DND-41 (cell line): ENCODE measurements around the gene ANKAR.

Experiments used
- ATAC-seq: fragments of 200-7000 bp; cut with Tn5 transposase; 3 replicates; pipeline ENCODE4 v1.9.1; 2021; ENCODE audit warnings: low read depth; ENCODE audit not compliant: insufficient read depth
- DNase-seq: peaks from one replicate; pipeline ENCODE4 v3.0.0-alpha.2; 2020
- H2AFZ ChIP-seq: 2 replicates; pipeline ENCODE4 v1.6.0; 2012; ENCODE audit warnings: low read depth, low read length
- H3K27ac ChIP-seq: 2 replicates; pipeline ENCODE4 v1.5.1; 2012; ENCODE audit warnings: low read length, inconsistent platforms
- H3K27me3 ChIP-seq: fragments of 200-600 bp; sonication (generic); 2 replicates; pipeline ENCODE4 v1.6.0; 2012; ENCODE audit warnings: low read length, mild to moderate bottlenecking, inconsistent platforms; ENCODE audit not compliant: insufficient read depth, poor library complexity
- H3K36me3 ChIP-seq: 2 replicates; pipeline ENCODE4 v1.5.1; 2012; ENCODE audit warnings: low read length, inconsistent platforms; ENCODE audit not compliant: insufficient read depth
- H3K4me1 ChIP-seq: 2 replicates; pipeline ENCODE4 v1.5.1; 2012; ENCODE audit warnings: mild to moderate bottlenecking, low read length; ENCODE audit not compliant: insufficient read depth
- H3K4me2 ChIP-seq: 2 replicates; pipeline ENCODE4 v1.6.0; 2012; ENCODE audit warnings: mild to moderate bottlenecking, moderate library complexity, low read length, inconsistent platforms; ENCODE audit not compliant: insufficient read depth
- H3K4me3 ChIP-seq, 2 experiments: fragments of 200-600 bp in 1 of 2; shearing (Covaris generic) in 1 of 2; 2 replicates each; pipeline ENCODE4 v1.5.1; 2012 to 2016; ENCODE audit warnings: inconsistent platforms in 2 of 2, low read length in 2 of 2, mild to moderate bottlenecking in 2 of 2, low read depth in 1 of 2, moderate library complexity in 1 of 2
- H3K79me2 ChIP-seq: 2 replicates; pipeline ENCODE4 v1.6.0; 2012; ENCODE audit warnings: low read length, inconsistent platforms; ENCODE audit not compliant: insufficient read depth
- H3K9ac ChIP-seq: 2 replicates; pipeline ENCODE4 v1.6.0; 2012; ENCODE audit warnings: low read depth, mild to moderate bottlenecking, inconsistent platforms, low read length, moderate library complexity
- H3K9me3 ChIP-seq: 2 replicates; pipeline ENCODE4 v1.5.1; 2012; ENCODE audit warnings: low read length, moderate library complexity, mild to moderate bottlenecking, inconsistent platforms; ENCODE audit not compliant: insufficient read depth, severe bottlenecking
- H4K20me1 ChIP-seq: 2 replicates; pipeline ENCODE4 v1.6.0; 2012; ENCODE audit warnings: low read length; ENCODE audit not compliant: insufficient read depth
- CTCF ChIP-seq: IDR thresholded peaks from 2 replicates; pipeline ENCODE4 v1.5.1; 2012; ENCODE audit warnings: borderline replicate concordance, low read length, moderate library complexity, mild to moderate bottlenecking; ENCODE audit not compliant: poor library complexity, severe bottlenecking; ENCODE audit errors: extremely low read depth
- EZH2 ChIP-seq: IDR thresholded peaks from 3 replicates; pipeline ENCODE4 v1.6.1; 2012; ENCODE audit warnings: borderline replicate concordance, low read depth, mild to moderate bottlenecking, moderate library complexity, low read length, inconsistent platforms; ENCODE audit not compliant: severe bottlenecking

Gene ANKAR

GRCh38 chr2:189657867-189658266 is 16.6 kb upstream of the ANKAR start:
- ATAC-seq: peak; percentile 80
- DNase-seq: peak; percentile 86
- Histone ChIP-seq H3K27ac (peak overlapping the region; percentile 87), H3K27me3 (no peaks in the 10 kb centered on the region), H3K4me2 (peak overlapping the region; percentile 63), H3K4me1 (peaks cover 44% of the 10 kb centered on the region), H3K9me3 (peaks cover under 1% of the 10 kb centered on the region), H3K36me3 (no peaks in the 10 kb centered on the region; the same call in 1 of the 2 replicates), H2AFZ (peak overlapping the region; percentile 57), H4K20me1 (no peaks in the 10 kb centered on the region; the same call in 1 of the 2 replicates), H3K79me2 (peaks cover 16% of the 10 kb centered on the region), H3K9ac (peak overlapping the region; percentile 42), H3K4me3 (peak overlapping the region in 1 of 2 experiments; percentile 38; a peak in 2 of 4 replicates)
- TF ChIP-seq CTCF (no peak), EZH2 (no peak)

DNA sequence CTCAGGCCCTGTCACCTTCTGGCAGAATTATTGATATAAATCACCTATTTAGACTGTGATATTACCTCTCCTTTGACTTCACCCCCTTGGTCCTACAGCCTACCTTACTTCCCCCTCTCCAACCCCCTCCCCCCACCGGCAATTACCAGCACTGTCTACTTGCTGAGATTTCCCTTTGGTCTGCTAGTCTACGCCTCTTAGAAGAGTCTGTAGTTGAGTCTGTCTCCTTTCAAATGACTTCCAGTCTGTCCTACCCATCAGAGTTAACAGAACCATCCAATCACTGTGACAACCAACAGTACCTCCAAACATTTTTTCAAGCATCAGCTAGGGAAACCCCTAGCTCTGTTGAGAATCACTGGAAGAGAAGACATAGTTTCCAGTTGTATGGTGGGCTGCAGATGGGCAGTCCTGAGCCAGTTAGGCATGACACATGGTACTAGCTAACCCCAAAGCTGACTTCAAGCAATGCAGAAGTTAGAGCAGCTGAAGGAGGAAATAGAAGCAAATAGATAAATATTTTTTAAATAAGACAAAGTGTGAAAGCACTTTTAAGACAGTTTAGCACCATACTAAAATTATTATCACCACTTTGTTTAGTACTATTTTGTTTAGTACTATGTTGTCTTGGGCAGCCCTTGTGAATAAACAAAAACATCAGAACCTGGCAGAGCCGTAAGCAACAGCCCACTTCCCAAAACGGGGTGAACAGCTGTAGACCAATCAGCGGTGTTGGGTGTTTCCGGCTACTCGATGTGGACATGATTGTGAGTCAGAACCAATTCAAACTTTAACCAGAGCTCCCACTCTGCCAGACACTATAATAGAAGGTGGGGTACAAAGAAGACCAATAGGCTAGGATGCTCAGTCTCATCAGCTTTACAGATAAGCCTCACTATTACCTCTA is 15.9 kb upstream of the ANKAR start:
- Histone ChIP-seq H3K27me3 (no peaks in the 10 kb centered on the region), H3K27ac (peak overlapping the region; percentile 87), H4K20me1 (no peaks in the 10 kb centered on the region; the same call in 1 of the 2 replicates), H3K4me2 (peak overlapping the region; percentile 63), H3K9me3 (no peaks in the 10 kb centered on the region), H3K4me3 (peak overlapping the region in 1 of 2 experiments; percentile 38; a peak in 2 of 4 replicates), H3K36me3 (no peaks in the 10 kb centered on the region; the same call in 1 of the 2 replicates), H3K4me1 (peaks cover 50% of the 10 kb centered on the region), H3K9ac (peak overlapping the region; percentile 42), H3K79me2 (peaks cover 22% of the 10 kb centered on the region), H2AFZ (peak overlapping the region; percentile 57)
- DNase-seq: peak; percentile 58
- ATAC-seq: peak; percentile 39
- TF ChIP-seq EZH2: no peak
- TF ChIP-seq CTCF: no peak

DNA sequence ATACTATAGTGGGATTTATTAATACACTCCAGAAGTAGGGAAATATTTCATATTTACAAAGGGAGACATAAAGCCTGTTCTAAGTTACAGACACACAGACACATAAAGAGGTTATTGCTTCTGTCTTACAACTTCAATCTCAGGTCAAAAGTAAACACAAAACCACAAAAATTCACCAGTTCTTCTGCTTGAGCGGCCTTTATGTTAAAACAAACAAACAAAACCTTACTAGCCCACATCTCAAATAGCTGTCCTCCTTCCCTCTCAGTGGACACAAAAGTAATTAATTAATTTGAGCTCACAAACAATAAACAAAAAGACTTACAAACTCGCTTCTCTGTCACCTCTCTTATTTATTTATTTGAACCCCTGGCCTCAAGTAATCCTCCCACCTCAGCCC is 14.7 kb upstream of the ANKAR start:
- peaks cover 61% of the 10 kb centered on the region for H3K4me1 ChIP-seq
- H3K4me2 ChIP-seq: no peak overlapping the region
- TF ChIP-seq CTCF: no peak
- no peak for TF ChIP-seq EZH2
- H3K9ac ChIP-seq: no peak overlapping the region
- peaks cover 8% of the 10 kb centered on the region for H3K36me3 ChIP-seq
- DNase-seq (no peak), ATAC-seq (no peak)
- H3K27me3 ChIP-seq: no peaks in the 10 kb centered on the region
- H2AFZ ChIP-seq: no peak overlapping the region
- H4K20me1 ChIP-seq: no peaks in the 10 kb centered on the region; the same call in 1 of the 2 replicates
- H3K4me3 ChIP-seq: no peak overlapping the region
- no peaks in the 10 kb centered on the region for H3K9me3 ChIP-seq
- peaks cover 34% of the 10 kb centered on the region for H3K79me2 ChIP-seq
- no peak overlapping the region for H3K27ac ChIP-seq
